CD14-positive monocyte (primary cell): ENCODE data around the gene SLC25A23. TPM values are rescaled to one million over a fixed set of nuclear protein-coding genes. Genes with fewer than 3 reads are reported as not detected.

Experiments used
- DNase-seq, 3 donors: peaks; one replicate each; pipeline ENCODE4 v3.0.0-alpha.2; 2011 to 2022
- H2AFZ ChIP-seq: 2 replicates; pipeline ENCODE4 v1.6.0; 2012; ENCODE audit warnings: mild to moderate bottlenecking, low read depth, low read length, inconsistent platforms; ENCODE audit not compliant: insufficient read depth, poor library complexity, severe bottlenecking
- H3K27ac ChIP-seq, 2 donors: 1 replicate in 1 of 2; 2 replicates in 1 of 2; pipeline ENCODE4 v1.5.1; 2012 to 2013; ENCODE audit warnings: low read length in 2 of 2, control low read depth in 1 of 2, inconsistent platforms in 1 of 2, low read depth in 1 of 2, mild to moderate bottlenecking in 1 of 2
- H3K27me3 ChIP-seq, 2 donors: one replicate each; pipeline versions ENCODE4 v1.6.0 to v1.6.1; 2011 to 2013; ENCODE audit warnings: low read length in 2 of 2; ENCODE audit not compliant: control insufficient read depth in 2 of 2, insufficient read depth in 2 of 2
- H3K36me3 ChIP-seq, 2 donors: replicated peaks in 1 of 2; 1 replicate in 1 of 2; 2 replicates in 1 of 2; pipeline versions ENCODE4 v1.5.1 to v1.6.1; 2012 to 2013; ENCODE audit warnings: low read length in 2 of 2, control low read depth in 1 of 2, inconsistent platforms in 1 of 2, mild to moderate bottlenecking in 1 of 2; ENCODE audit not compliant: insufficient read depth in 2 of 2, control insufficient read depth in 1 of 2
- H3K4me1 ChIP-seq, 2 donors: 1 replicate in 1 of 2; 2 replicates in 1 of 2; pipeline versions ENCODE4 v1.5.1 to v1.6.1; 2012 to 2013; ENCODE audit warnings: low read length in 2 of 2, control low read depth in 1 of 2, inconsistent platforms in 1 of 2, mild to moderate bottlenecking in 1 of 2, moderate library complexity in 1 of 2; ENCODE audit not compliant: insufficient read depth in 2 of 2, control insufficient read depth in 1 of 2
- H3K4me2 ChIP-seq: replicated peaks from 2 replicates; pipeline ENCODE3; 2012; ENCODE audit warnings: low read length, moderate library complexity, mild to moderate bottlenecking; ENCODE audit not compliant: poor library complexity, severe bottlenecking; ENCODE audit errors: extremely low read depth
- H3K4me3 ChIP-seq, 3 experiments: fragments of 200-600 bp in 1 of 3; sonication (generic) in 1 of 3; replicated peaks in 1 of 3; 1 replicate in 2 of 3; 2 replicates in 1 of 3; pipeline ENCODE4 v1.5.1; 2011 to 2013; ENCODE audit warnings: low read length in 3 of 3, mild to moderate bottlenecking in 3 of 3, control low read depth in 2 of 3, low read depth in 2 of 3, inconsistent platforms in 1 of 3, moderate library complexity in 1 of 3
- H3K79me2 ChIP-seq: 2 replicates; pipeline ENCODE4 v1.6.0; 2012; ENCODE audit warnings: mild to moderate bottlenecking, control low read depth, inconsistent platforms, low read length, moderate library complexity; ENCODE audit not compliant: insufficient read depth
- H3K9ac ChIP-seq: 2 replicates; pipeline ENCODE4 v1.6.0; 2017; ENCODE audit warnings: low read length, mild to moderate bottlenecking; ENCODE audit not compliant: insufficient read depth, poor library complexity, severe bottlenecking
- H3K9me3 ChIP-seq, 2 donors: replicated peaks in 1 of 2; 1 replicate in 1 of 2; 2 replicates in 1 of 2; pipeline versions ENCODE4 v1.5.1 to v1.6.1; 2012 to 2013; ENCODE audit warnings: low read length in 2 of 2, control low read depth in 1 of 2; ENCODE audit not compliant: control insufficient read depth in 1 of 2, insufficient read depth in 1 of 2
- H4K20me1 ChIP-seq: 2 replicates; pipeline ENCODE4 v1.6.0; 2012; ENCODE audit warnings: mild to moderate bottlenecking, low read length, control low read depth, moderate library complexity; ENCODE audit not compliant: insufficient read depth
- H3K27ac Mint-ChIP-seq, 7 donors: one replicate each; pipeline ENCODE4 v1.8.0; 2020; ENCODE audit warnings: mild to moderate bottlenecking in 7 of 7, mixed read lengths in 7 of 7, moderate library complexity in 6 of 7, inconsistent platforms in 2 of 7
- H3K27me3 Mint-ChIP-seq, 3 donors: one replicate each; pipeline ENCODE4 v1.8.0; 2021 to 2022; ENCODE audit warnings: low read depth in 3 of 3, mild to moderate bottlenecking in 3 of 3, mixed read lengths in 3 of 3, moderate library complexity in 3 of 3, inconsistent platforms in 1 of 3
- H3K36me3 Mint-ChIP-seq, 2 donors: one replicate each; pipeline ENCODE4 v1.8.0; 2020; ENCODE audit warnings: mixed read lengths in 2 of 2, inconsistent platforms in 1 of 2, mild to moderate bottlenecking in 1 of 2
- H3K4me1 Mint-ChIP-seq: one replicate; pipeline ENCODE4 v1.8.0; 2020; ENCODE audit warnings: mild to moderate bottlenecking, mixed read lengths
- H3K4me3 Mint-ChIP-seq, 2 donors: one replicate each; pipeline ENCODE4 v1.8.0; 2020; ENCODE audit warnings: mild to moderate bottlenecking in 2 of 2, mixed read lengths in 2 of 2, moderate library complexity in 1 of 2
- H3K9me3 Mint-ChIP-seq, 7 donors: one replicate each; pipeline ENCODE4 v1.8.0; 2020 to 2022; ENCODE audit warnings: mixed read lengths in 7 of 7, mild to moderate bottlenecking in 6 of 7, moderate library complexity in 6 of 7, inconsistent platforms in 2 of 7
- CTCF ChIP-seq: fragments of 200-600 bp; IDR thresholded peaks from one replicate; pipeline ENCODE4 v1.8.0; 2022; ENCODE audit warnings: antibody characterized with exemption, mild to moderate bottlenecking
- WGBS: methylation state at CpG from one replicate; pipeline ENCODE4 v1.1.5; 2013; ENCODE audit warnings: missing lambda C conversion rate; ENCODE audit not compliant: insufficient coverage; 5-methylcytosine and 5-hydroxymethylcytosine counted together
- intact Hi-C, 2 donors: fragments of 100-400 bp; cut with micrococcal nuclease; formaldehyde crosslinking; loops; one replicate each; pipeline versions ENCODE4 v1.15.0 to v1.15.1; 2023
- polyA plus RNA-seq, 3 donors: library from polyadenylated mRNA; depleted of rRNA in 1 of 3; unstranded in 2 of 3; stranded (reverse) in 1 of 3; fragments of 300-500 nt in 2 of 3; fragments of >200 nt in 1 of 3; fragmentation: Illumina TruSeq in 2 of 3; gene quantifications; 1 replicate in 2 of 3; 2 replicates in 1 of 3; pipeline ENCODE4 v1.2.3, GENCODE V29; 2012 to 2021

SLC25A23 gene
- polyA plus RNA-seq, 3 donors = 0.11 to 0.15 TPM; not detected in 1

GRCh38 chr19:6423499-6424194, 35.9 kb downstream of the SLC25A23 start:
- intact Hi-C loops = loop anchor here (10.0 kb wide), 2 partner anchors 49 to 519 kb away; partner anchors contain the start of genes ALKBH7 (in 1 of the 2), NDUFA11 (in 1 of the 2), PSPN (in 1 of the 2) and VMAC (in 1 of the 2)

More at GRCh38 chr19:6423499-6424194, 35.9 kb downstream of the SLC25A23 start:
- peak overlapping the region; percentile 97 for H3K4me2 ChIP-seq
- H3K9me3 ChIP-seq = no peaks in the 10 kb centered on the region
- WGBS = 0% methylated on average over 12 of the region's 20 CpGs
- H2AFZ ChIP-seq = no peak overlapping the region
- H3K9me3 Mint-ChIP-seq = peaks cover 0 to 6% (median 3%) of the 10 kb centered on the region in 7 donors
- H3K9ac ChIP-seq = peak overlapping the region; percentile 73
- peaks cover 0 to 6% (median 0%) of the 10 kb centered on the region in 3 donors for H3K27me3 Mint-ChIP-seq
- peaks cover 32% of the 10 kb centered on the region for H3K4me1 Mint-ChIP-seq
- TF ChIP-seq CTCF = no peak
- H3K27ac ChIP-seq = peak overlapping the region; percentile 29 to 79
- H3K36me3 Mint-ChIP-seq = peaks cover 32 to 37% of the 10 kb centered on the region in 2 donors
- H4K20me1 ChIP-seq = peaks cover 54% of the 10 kb centered on the region
- peaks cover 34 to 38% of the 10 kb centered on the region in 2 donors for H3K36me3 ChIP-seq
- DNase-seq = peak; percentile 13 to 38 (median 19)
- peaks cover 55% of the 10 kb centered on the region for H3K79me2 ChIP-seq
- H3K4me3 Mint-ChIP-seq = peak overlapping the region; percentile 84 to 91
- peaks cover 23 to 30% of the 10 kb centered on the region in 2 donors for H3K4me1 ChIP-seq
- H3K4me3 ChIP-seq = peak overlapping the region; percentile 62 to 87 (median 64)
- no peaks in the 10 kb centered on the region for H3K27me3 ChIP-seq
- H3K27ac Mint-ChIP-seq = peak overlapping the region; percentile 65 to 89 (median 79)
